Stomach (tissue), 9 donors: ENCODE measurements around the gene CHN2. TPM values are rescaled to one million over a fixed set of nuclear protein-coding genes. Genes with fewer than 3 reads are reported as not detected.

ENCODE experiments used
- DNase-seq, 2 donors: peaks; one replicate each; pipeline versions ENCODE4 v3.0.0 to v3.0.0-alpha.2; 2013 to 2019
- H3K27ac ChIP-seq, 5 donors: fragments of 200-600 bp in 4 of 5; sonication (generic) in 4 of 5; one replicate each; pipeline ENCODE4 v1.5.1; 2013 to 2019; ENCODE audit warnings: mild to moderate bottlenecking in 1 of 5, moderate library complexity in 1 of 5
- H3K27me3 ChIP-seq, 3 donors: fragments of 200-600 bp; sonication (generic); one replicate each; pipeline ENCODE4 v1.5.1; 2017 to 2019; ENCODE audit warnings: mixed run types in 1 of 3
- H3K36me3 ChIP-seq, 4 donors: fragments of 200-600 bp; sonication (generic); 1 replicate in 3 of 4; 2 replicates in 1 of 4; pipeline ENCODE4 v1.5.1; 2016 to 2019
- H3K4me1 ChIP-seq, 4 donors: fragments of 200-600 bp; sonication (generic); one replicate each; pipeline ENCODE4 v1.5.1; 2016 to 2019
- H3K4me3 ChIP-seq, 4 donors: fragments of 200-600 bp; sonication (generic) in 3 of 4; one replicate each; pipeline ENCODE4 v1.5.1; 2016 to 2019; ENCODE audit warnings: mild to moderate bottlenecking in 1 of 4
- H3K9me3 ChIP-seq, 4 donors: fragments of 200-600 bp; sonication (generic); one replicate each; pipeline ENCODE4 v1.5.1; 2016 to 2019
- EP300 ChIP-seq: sonication (generic); formaldehyde crosslinking; IDR thresholded peaks from one replicate; pipeline ENCODE4 v1.6.1; 2017; ENCODE audit warnings: antibody characterized with exemption
- POLR2A ChIP-seq, 4 donors: fragments of 450-650 bp; IDR thresholded peaks; one replicate each; pipeline ENCODE4 v1.6.1; 2016; ENCODE audit warnings: antibody characterized with exemption in 4 of 4, control low read depth in 2 of 4, mild to moderate bottlenecking in 1 of 4, moderate library complexity in 1 of 4
- POLR2AphosphoS5 ChIP-seq, 3 donors: sonication (generic); formaldehyde crosslinking; IDR thresholded peaks; one replicate each; pipeline ENCODE4 v1.6.1; 2016; ENCODE audit warnings: antibody characterized with exemption in 3 of 3
- WGBS, 5 donors: extraction: QIAGEN DNeasy Blood & Tissue Kit in 3 of 5; methylation state at CpG; one replicate each; pipeline versions ENCODE4 v1.1.5 to v1.1.7; 2013 to 2018; 5-methylcytosine and 5-hydroxymethylcytosine counted together
- intact Hi-C: fragments of 100-400 bp; cut with DNase I; formaldehyde crosslinking; loops from one replicate; pipeline ENCODE4 v1.15.1; 2023; ENCODE audit warnings: low total_unique reads
- polyA plus RNA-seq, 3 donors: library from polyadenylated mRNA; stranded (reverse); fragments of 200-250 nt; gene quantifications; one replicate each; pipeline ENCODE4 v1.2.3, GENCODE V29; 2013
- total RNA-seq, 5 donors: library from RNA; depleted of rRNA; stranded (reverse); fragments of >200 nt; gene quantifications; one replicate each; pipeline versions ENCODE4 v1.1.0 to v1.2.3, GENCODE V29; 2014 to 2016
- TF ChIP-seq, protein P1 (sequence below), 7 experiments: fragments of 450-650 bp in 4 of 7; fragments of 200-600 bp in 3 of 7; sonication (generic) in 3 of 7; IDR thresholded peaks; one replicate each; pipeline ENCODE4 v1.5.1; 2016 to 2019; ENCODE audit warnings: antibody characterized with exemption in 7 of 7, control low read depth in 2 of 7, mild to moderate bottlenecking in 1 of 7
- donor health status: healthy with polysubstance abuse.
- donor health status: Bipolar disorder and iron deficiency.
- donor health status: healthy.

The CHN2 gene
- total and polyA plus RNA-seq, 8 donors: 2.4 to 47.8 (median 13.8) TPM

DNA sequence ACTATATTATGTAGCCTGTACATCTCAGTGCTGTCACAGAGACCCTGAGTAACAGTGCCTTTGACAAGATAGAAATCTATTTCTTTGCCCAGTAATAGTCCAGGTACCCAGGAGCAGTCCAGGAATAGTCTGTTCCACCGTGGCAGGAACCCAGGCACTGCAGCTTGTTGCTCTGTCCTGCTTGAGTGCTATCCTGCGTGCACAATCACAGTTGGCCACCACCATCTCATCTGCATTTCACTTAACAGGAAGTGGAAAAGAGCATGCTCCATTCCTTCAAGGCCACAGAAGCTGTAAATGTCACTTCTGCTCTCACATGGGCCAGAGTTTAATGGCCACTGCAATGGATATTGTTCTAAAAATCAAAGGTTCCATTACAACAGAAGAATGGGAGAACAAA is 307.6 kb downstream of the CHN2 start:
- peaks cover 0 to 55% (median 14%) of the 10 kb centered on the region in 4 donors for H3K36me3 ChIP-seq
- no peaks in the 10 kb centered on the region for H3K9me3 ChIP-seq
- DNase-seq: no peak
- H3K4me1 ChIP-seq: no peaks in the 10 kb centered on the region
- H3K27ac ChIP-seq: no peak overlapping the region
- H3K4me3 ChIP-seq: no peak overlapping the region
- TF ChIP-seq, protein P1, sequence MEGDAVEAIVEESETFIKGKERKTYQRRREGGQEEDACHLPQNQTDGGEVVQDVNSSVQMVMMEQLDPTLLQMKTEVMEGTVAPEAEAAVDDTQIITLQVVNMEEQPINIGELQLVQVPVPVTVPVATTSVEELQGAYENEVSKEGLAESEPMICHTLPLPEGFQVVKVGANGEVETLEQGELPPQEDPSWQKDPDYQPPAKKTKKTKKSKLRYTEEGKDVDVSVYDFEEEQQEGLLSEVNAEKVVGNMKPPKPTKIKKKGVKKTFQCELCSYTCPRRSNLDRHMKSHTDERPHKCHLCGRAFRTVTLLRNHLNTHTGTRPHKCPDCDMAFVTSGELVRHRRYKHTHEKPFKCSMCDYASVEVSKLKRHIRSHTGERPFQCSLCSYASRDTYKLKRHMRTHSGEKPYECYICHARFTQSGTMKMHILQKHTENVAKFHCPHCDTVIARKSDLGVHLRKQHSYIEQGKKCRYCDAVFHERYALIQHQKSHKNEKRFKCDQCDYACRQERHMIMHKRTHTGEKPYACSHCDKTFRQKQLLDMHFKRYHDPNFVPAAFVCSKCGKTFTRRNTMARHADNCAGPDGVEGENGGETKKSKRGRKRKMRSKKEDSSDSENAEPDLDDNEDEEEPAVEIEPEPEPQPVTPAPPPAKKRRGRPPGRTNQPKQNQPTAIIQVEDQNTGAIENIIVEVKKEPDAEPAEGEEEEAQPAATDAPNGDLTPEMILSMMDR (IDR thresholded peaks at IDR 0.05): no peak
- TF ChIP-seq POLR2AphosphoS5 (IDR thresholded peaks at IDR 0.05) (no peak), EP300 (no peak), POLR2A (IDR thresholded peaks at IDR 0.05) (no peak)
- H3K27me3 ChIP-seq: no peaks in the 10 kb centered on the region
- 79 to 100% (median 87%) methylated on average over 2 of the region's 2 CpGs for WGBS, 5 donors
- intact Hi-C loops: no loop called here

DNA sequence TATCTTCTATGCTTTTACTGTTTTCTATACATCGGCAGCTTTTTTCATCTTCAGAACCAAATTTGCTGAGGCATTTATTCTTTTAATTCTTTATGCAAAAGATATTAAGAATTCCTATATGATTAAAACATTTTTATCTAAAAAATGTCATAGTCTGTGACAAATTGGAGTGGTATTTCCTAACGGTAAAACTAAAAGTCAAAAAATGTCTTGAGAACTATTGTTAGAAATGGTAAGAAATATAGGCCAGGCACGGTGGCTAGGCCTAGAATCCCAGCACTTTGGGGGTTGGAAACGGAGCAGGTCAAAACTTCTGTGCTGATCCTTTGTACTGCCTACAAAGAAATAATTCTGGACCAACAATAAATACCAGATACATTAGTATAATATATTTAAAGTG is 311.4 kb downstream of the CHN2 start:
- H3K36me3 ChIP-seq: peaks cover 0 to 71% (median 34%) of the 10 kb centered on the region in 4 donors
- no peaks in the 10 kb centered on the region for H3K9me3 ChIP-seq
- no peak for TF ChIP-seq POLR2AphosphoS5 (IDR thresholded peaks at IDR 0.05)
- TF ChIP-seq, protein P1 (IDR thresholded peaks at IDR 0.05): no peak
- no peak for TF ChIP-seq EP300
- no peak for TF ChIP-seq POLR2A (IDR thresholded peaks at IDR 0.05)
- no peaks in the 10 kb centered on the region for H3K27me3 ChIP-seq
- H3K4me3 ChIP-seq: no peak overlapping the region
- WGBS, 5 donors: 85 to 97% (median 93%) methylated on average over 4 of the region's 4 CpGs
- no peaks in the 10 kb centered on the region for H3K4me1 ChIP-seq
- H3K27ac ChIP-seq: no peak overlapping the region
- intact Hi-C loops: no loop called here
- no peak for DNase-seq

DNA sequence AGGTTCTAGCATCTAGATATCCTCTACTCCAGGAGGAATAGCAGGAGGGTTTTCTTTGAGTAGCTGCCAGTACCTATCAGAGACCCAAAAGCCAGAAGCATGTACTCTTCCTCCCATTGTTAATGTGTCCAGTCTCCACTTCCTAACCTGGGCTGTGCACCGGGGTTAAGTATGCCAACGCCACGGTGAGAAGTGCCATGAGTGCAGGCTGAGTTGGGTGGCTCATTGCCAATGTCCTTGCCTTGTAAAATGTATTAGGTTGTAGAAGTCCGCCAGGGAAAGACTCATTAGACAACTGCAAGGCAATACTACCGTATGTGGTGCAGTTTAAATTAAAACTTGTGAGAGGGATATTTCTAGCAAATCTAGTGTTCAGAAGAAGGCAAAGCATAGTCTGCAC is 314.0 kb downstream of the CHN2 start:
- Histone ChIP-seq H3K36me3 (peaks cover 0 to 73% (median 52%) of the 10 kb centered on the region in 4 donors), H3K9me3 (no peaks in the 10 kb centered on the region), H3K27me3 (no peaks in the 10 kb centered on the region), H3K4me1 (no peaks in the 10 kb centered on the region), H3K27ac (no peak overlapping the region), H3K4me3 (no peak overlapping the region)
- no peak for DNase-seq
- intact Hi-C loops: no loop called here
- TF ChIP-seq POLR2AphosphoS5 (IDR thresholded peaks at IDR 0.05) (no peak), POLR2A (IDR thresholded peaks at IDR 0.05) (no peak), EP300 (no peak)
- TF ChIP-seq, protein P1 (IDR thresholded peaks at IDR 0.05): no peak
- 77 to 92% (median 84%) methylated on average over 5 of the region's 5 CpGs for WGBS, 5 donors

DNA sequence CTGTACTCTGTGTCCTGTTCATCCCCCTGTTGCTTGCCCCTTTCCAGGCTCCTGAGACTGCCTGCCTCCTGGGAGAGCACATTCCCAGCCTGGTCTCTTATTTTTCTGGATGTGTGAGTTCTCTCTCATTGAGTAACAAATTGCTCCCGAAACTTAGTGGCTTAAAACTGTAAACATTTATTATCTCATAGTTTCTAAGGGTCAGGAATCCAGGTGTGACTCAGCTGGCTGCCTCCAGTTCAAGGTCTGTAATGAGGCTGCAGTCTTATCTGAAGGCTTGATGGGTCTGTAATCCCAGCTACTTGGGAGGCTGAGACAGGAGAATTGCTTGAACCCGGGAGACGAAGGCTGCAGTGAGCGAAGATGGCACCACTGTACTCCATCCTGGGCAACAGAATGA is 315.5 kb downstream of the CHN2 start:
- Histone ChIP-seq H3K27me3 (no peaks in the 10 kb centered on the region), H3K27ac (no peak overlapping the region), H3K36me3 (peaks cover 0 to 65% (median 57%) of the 10 kb centered on the region in 4 donors), H3K4me1 (no peaks in the 10 kb centered on the region), H3K4me3 (no peak overlapping the region), H3K9me3 (no peaks in the 10 kb centered on the region)
- intact Hi-C loops: no loop called here
- TF ChIP-seq POLR2A (IDR thresholded peaks at IDR 0.05) (no peak), POLR2AphosphoS5 (IDR thresholded peaks at IDR 0.05) (no peak), EP300 (no peak)
- TF ChIP-seq, protein P1 (IDR thresholded peaks at IDR 0.05): no peak
- WGBS, 5 donors: 88 to 95% (median 91%) methylated on average over 4 of the region's 4 CpGs
- DNase-seq: no peak
